Keratinocyte (primary cell): ENCODE results near the gene NETO2. TPM values are rescaled to one million over a fixed set of nuclear protein-coding genes. Genes with fewer than 3 reads are reported as not detected.

ENCODE experiments used
- DNase-seq: peaks from one replicate; pipeline ENCODE4 v3.0.0-alpha.2; 2011; ENCODE audit warnings: low read depth, missing footprints, low spot score
- FAIRE-seq: peaks from 2 replicates; lab custom pipeline; 2011; peaks lifted over from hg19 to GRCh38; lab: Jason Lieb, UNC
- H2AFZ ChIP-seq: 2 replicates; pipeline ENCODE4 v1.6.0; 2012; ENCODE audit warnings: low read length, control low read depth, inconsistent platforms; ENCODE audit not compliant: control insufficient read depth
- H3K27ac ChIP-seq: 2 replicates; pipeline ENCODE4 v1.5.1; 2011; ENCODE audit warnings: low read length; ENCODE audit not compliant: control insufficient read depth, insufficient read depth
- H3K27me3 ChIP-seq: 3 replicates; pipeline ENCODE4 v1.6.0; 2011; ENCODE audit warnings: low read length; ENCODE audit not compliant: control insufficient read depth, insufficient read depth; ENCODE audit errors: extremely low read depth
- H3K36me3 ChIP-seq, 2 experiments: 2 replicates in 1 of 2; 3 replicates in 1 of 2; pipeline ENCODE4 v1.5.1; 2011; ENCODE audit warnings: low read length in 2 of 2, mild to moderate bottlenecking in 1 of 2; ENCODE audit not compliant: control insufficient read depth in 2 of 2, insufficient read depth in 2 of 2; ENCODE audit errors: extremely low read depth in 1 of 2
- H3K4me1 ChIP-seq: 3 replicates; pipeline ENCODE4 v1.5.1; 2011; ENCODE audit warnings: low read length; ENCODE audit not compliant: control insufficient read depth, insufficient read depth; ENCODE audit errors: extremely low read depth
- H3K4me2 ChIP-seq: 3 replicates; pipeline ENCODE4 v1.6.0; 2011; ENCODE audit warnings: low read depth, low read length; ENCODE audit not compliant: control insufficient read depth, insufficient read depth; ENCODE audit errors: extremely low read depth
- H3K4me3 ChIP-seq, 3 experiments: fragments of 200-600 bp in 1 of 3; sonication (generic) in 1 of 3; 2 replicates in 2 of 3; 3 replicates in 1 of 3; pipeline ENCODE4 v1.5.1; 2011 to 2016; ENCODE audit warnings: low read length in 3 of 3, mild to moderate bottlenecking in 3 of 3, control low read depth in 2 of 3, inconsistent platforms in 1 of 3, low read depth in 1 of 3, mixed read lengths in 1 of 3, mixed run types in 1 of 3, moderate library complexity in 1 of 3; ENCODE audit not compliant: control insufficient read depth in 2 of 3, insufficient read depth in 2 of 3; ENCODE audit errors: extremely low read depth in 1 of 3
- H3K79me2 ChIP-seq: 2 replicates; pipeline ENCODE4 v1.6.0; 2012; ENCODE audit warnings: low read length; ENCODE audit not compliant: control insufficient read depth, insufficient read depth
- H3K9ac ChIP-seq: 3 replicates; pipeline ENCODE4 v1.6.0; 2011; ENCODE audit warnings: low read length; ENCODE audit not compliant: control insufficient read depth, insufficient read depth; ENCODE audit errors: extremely low read depth
- H3K9me1 ChIP-seq: 3 replicates; pipeline ENCODE4 v1.6.0; 2011; ENCODE audit warnings: low read length; ENCODE audit not compliant: control insufficient read depth, insufficient read depth; ENCODE audit errors: extremely low read depth
- H3K9me3 ChIP-seq: 2 replicates; pipeline ENCODE4 v1.5.1; 2012; ENCODE audit warnings: low read depth, low read length; ENCODE audit not compliant: control insufficient read depth
- H4K20me1 ChIP-seq: 3 replicates; pipeline ENCODE4 v1.6.0; 2011; ENCODE audit warnings: low read length; ENCODE audit not compliant: control insufficient read depth, insufficient read depth; ENCODE audit errors: extremely low read depth
- CTCF ChIP-seq, 3 experiments: IDR thresholded peaks in 1 of 3; conservative IDR thresholded peaks in 1 of 3; optimal IDR thresholded peaks in 1 of 3; 2 replicates in 2 of 3; 3 replicates in 1 of 3; pipeline versions ENCODE3 to v1.5.1; 2011; ENCODE audit warnings: low read length in 3 of 3, mild to moderate bottlenecking in 3 of 3, moderate library complexity in 2 of 3, control low read depth in 1 of 3, inconsistent platforms in 1 of 3; ENCODE audit not compliant: insufficient read depth in 2 of 3; ENCODE audit errors: extremely low read depth in 1 of 3
- EZH2 ChIP-seq: IDR thresholded peaks from one replicate; pipeline ENCODE4 v1.6.1; 2012; ENCODE audit warnings: inconsistent platforms, mild to moderate bottlenecking, low read length, moderate library complexity
- dilution Hi-C: fragments of 300-500 bp; cut with MboI; formaldehyde crosslinking; loops from one replicate; pipeline ENCODE4 v1.7.0; 2020; ENCODE audit warnings: low sequenced_read_pairs; ENCODE audit not compliant: extremely low pct_ligation_motif_present
- polyA plus RNA-seq, 5 experiments: library from polyadenylated mRNA; depleted of rRNA in 3 of 5; stranded (reverse) in 3 of 5; stranded (forward) in 1 of 5; unstranded in 1 of 5; fragments of >200 nt; gene quantifications; 1 replicate in 1 of 5; 2 replicates in 3 of 5; 3 replicates in 1 of 5; pipeline versions ENCODE4 v1.2.1 to v1.2.3, GENCODE V29; 2011 to 2012; ENCODE audit warnings: missing spikeins in 2 of 5, low read depth in 1 of 5, low replicate concordance in 1 of 5

The NETO2 gene
- polyA plus RNA-seq, 1 donor (not counting 4 experiments of a cell fraction or from before 2014, with no cell fraction given) = 74.4 TPM

DNA sequence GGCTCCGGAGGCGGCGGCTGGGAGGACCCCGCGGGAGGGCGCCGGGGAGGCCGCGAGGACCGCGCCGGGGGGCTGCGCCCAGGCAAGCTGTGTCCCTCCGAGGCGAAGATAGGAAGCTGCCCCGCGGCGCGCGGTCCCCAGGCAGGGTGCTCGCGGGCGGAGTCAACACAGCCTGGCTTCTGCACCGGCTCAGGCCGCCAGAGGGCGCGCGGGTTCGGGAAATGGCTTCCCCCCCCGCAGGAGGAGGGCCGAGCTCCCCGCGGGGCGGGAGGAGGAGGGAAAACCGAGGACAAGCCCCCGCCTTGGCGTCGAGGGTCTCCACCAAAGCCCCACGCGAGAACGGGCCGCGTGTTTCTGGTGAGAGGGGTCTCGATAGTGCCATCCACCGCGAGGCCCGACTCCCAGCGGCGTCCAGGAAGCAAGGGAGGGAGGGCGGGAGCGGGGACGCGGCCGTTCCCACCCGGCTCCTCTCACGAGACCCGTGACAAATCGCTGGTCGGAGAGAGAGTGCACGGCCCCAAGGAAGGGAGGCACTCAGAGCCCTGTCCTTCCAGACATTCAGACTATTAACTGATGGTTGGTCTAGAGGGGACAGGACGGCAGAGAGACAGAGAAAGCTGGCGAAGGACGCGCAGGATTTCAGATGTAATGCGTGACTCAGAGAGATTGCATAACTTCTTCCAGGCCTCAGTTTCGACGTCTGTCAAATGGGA, 105.8 kb downstream of the NETO2 start:
- dilution Hi-C loops = no loop called here

DNA sequence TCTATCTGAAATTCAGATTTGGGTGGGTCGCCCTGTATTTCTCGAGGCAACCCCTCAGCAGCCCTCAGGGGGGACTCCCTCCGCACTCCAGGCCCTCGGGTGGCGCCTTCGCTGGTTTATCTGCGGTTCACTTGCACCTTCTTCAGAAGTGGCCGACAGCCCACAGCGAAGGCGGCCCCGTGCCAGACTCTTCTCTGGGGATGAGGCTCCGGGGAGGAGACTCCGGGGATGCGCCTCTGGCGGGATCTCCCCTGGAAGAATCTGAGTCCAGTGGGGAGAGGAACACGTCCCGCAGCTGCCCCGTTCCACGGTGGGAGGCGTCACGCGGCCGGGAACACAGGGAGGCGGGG, 106.4 kb downstream of the NETO2 start:
- DNase-seq = no peak
- H2AFZ ChIP-seq = peak overlapping the region; percentile 95
- no peaks in the 10 kb centered on the region for H3K9me1 ChIP-seq
- H3K79me2 ChIP-seq = no peaks in the 10 kb centered on the region
- no peaks in the 10 kb centered on the region for H3K27me3 ChIP-seq
- dilution Hi-C loops = no loop called here
- peak overlapping the region; percentile 51 to 78 (median 56) for H3K4me3 ChIP-seq
- H3K9me3 ChIP-seq = no peaks in the 10 kb centered on the region
- H3K36me3 ChIP-seq = no peaks in the 10 kb centered on the region
- H4K20me1 ChIP-seq = no peaks in the 10 kb centered on the region
- H3K9ac ChIP-seq = peak overlapping the region; percentile 75
- FAIRE-seq = no peak
- peaks cover 3% of the 10 kb centered on the region for H3K4me1 ChIP-seq
- no peak for TF ChIP-seq EZH2
- TF ChIP-seq CTCF (optimal IDR thresholded peaks at IDR 0.05 in 1 of 3, IDR thresholded peaks at IDR 0.05 in 1 of 3, conservative IDR thresholded peaks at IDR 0.05 in 1 of 3; ENCODE audit: extremely low read depth in 1 of 3, insufficient read depth in 2 of 3, low read length in 3 of 3) = no peak
- H3K27ac ChIP-seq = no peak overlapping the region
- H3K4me2 ChIP-seq = peak overlapping the region; percentile 79

More for the DNA sequence above, 105.8 kb downstream of the NETO2 start:
- H2AFZ ChIP-seq = peak overlapping the region; percentile 95
- peak overlapping the region; percentile 79 for H3K4me2 ChIP-seq
- H3K9me3 ChIP-seq = no peaks in the 10 kb centered on the region
- no peaks in the 10 kb centered on the region for H3K79me2 ChIP-seq
- no peaks in the 10 kb centered on the region for H3K9me1 ChIP-seq
- no peaks in the 10 kb centered on the region for H4K20me1 ChIP-seq
- no peak for DNase-seq
- H3K27me3 ChIP-seq = no peaks in the 10 kb centered on the region
- H3K4me1 ChIP-seq = peaks cover 3% of the 10 kb centered on the region
- H3K4me3 ChIP-seq = peak overlapping the region; percentile 51 to 78 (median 56)
- no peaks in the 10 kb centered on the region for H3K36me3 ChIP-seq
- peak overlapping the region; percentile 75 for H3K9ac ChIP-seq
- peak; percentile 60 to 97 (median 94) for TF ChIP-seq CTCF (optimal IDR thresholded peaks at IDR 0.05 in 1 of 3, IDR thresholded peaks at IDR 0.05 in 1 of 3, conservative IDR thresholded peaks at IDR 0.05 in 1 of 3; ENCODE audit: extremely low read depth in 1 of 3, insufficient read depth in 2 of 3, low read length in 3 of 3)
- no peak for TF ChIP-seq EZH2
- peak overlapping the region; percentile 1 for H3K27ac ChIP-seq
- FAIRE-seq = peak; percentile 17
